Fibroblast of skin of left biceps (primary cell): ENCODE data around the gene PALLD.
"Not testable (repeated sequence)": the region's sequence is repeated elsewhere in the genome, so short reads cannot be mapped to it uniquely, and the experiment has no call there.

Source experiments
- DNase-seq, 2 experiments: peaks; one replicate each; pipeline ENCODE4 v3.0.0-alpha.2; 2013; ENCODE audit warnings: low read depth in 2 of 2

The PALLD gene

DNA sequence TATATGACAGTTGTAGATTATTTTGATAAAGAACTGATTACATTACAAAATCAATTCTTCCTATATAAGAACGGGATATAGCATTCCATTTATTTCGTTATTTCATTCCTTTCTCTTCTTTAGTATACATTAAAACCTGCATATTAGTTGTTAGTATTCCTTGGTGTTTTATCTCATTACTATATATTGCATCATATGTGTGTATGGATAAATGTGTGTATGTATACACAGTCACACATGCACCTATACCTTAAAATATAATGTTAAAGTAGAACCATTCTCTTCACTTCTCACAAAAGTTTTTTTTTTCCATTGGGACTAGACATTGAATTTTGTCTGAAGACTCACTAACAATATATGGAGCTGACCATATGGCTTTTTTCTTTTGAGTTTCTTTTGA lies 5.3 kb upstream of the PALLD start:
- DNase-seq = no peak

DNA sequence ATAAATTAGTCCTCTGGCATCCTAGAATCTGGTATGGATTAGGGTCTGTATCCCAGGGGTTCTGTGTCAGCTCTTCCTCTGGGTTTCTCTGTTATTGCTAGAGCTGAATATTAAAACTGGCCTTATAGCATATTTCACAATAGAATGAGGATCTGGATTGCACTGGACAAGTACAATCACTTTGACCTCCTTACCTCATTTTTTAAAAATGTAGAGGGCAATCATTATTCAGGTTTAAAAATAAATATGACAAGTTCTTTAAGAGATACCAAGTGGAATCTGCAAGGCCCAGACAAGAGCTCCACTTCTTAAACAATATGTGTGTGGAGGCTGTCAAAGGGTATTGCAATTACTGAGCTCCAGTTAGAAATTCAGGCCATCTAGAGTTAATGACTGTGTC lies 1.4 kb downstream of the PALLD start:
- no peak for DNase-seq

GRCh38 chr4:168499241-168499640 lies 2.4 kb downstream of the PALLD start:
- DNase-seq = no peak

DNA sequence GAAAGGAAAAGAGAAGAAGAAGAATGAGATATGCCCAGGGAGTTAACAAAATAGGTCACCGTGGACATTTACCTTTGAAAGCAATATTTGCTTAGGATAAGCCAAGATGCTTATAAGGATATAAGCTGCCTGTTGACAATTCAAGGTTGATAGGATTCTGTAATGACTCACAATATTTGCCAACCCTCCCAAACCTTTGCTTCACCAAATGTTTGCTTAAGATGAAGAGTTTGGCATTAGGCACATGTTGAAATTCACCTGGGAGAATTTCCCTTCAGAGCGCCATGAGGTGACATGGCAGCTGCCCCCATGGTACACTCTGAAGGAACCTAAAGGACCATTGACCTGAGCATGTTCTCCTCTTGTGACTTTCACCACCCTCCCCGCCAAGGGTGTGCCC lies 4.6 kb downstream of the PALLD start:
- DNase-seq = no peak

DNA sequence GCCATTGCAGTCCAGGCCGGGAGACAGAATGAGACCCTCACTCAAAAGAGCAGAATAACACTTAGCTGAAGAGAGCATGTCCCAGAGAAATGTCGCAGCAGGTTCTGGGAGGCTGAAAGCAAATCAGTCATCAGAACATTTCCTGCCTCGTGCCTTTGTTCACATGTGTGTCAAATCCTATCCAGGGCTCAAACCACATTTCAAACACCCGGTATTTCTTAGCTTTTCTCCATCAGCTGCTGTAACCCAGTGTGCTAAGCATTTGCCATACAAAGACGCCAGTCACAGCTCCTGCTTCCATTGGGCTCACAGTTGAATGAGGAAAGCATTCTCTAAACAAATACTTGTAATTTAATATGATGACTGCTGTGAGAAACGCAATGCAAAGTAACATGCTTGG lies 6.0 kb downstream of the PALLD start:
- no peak for DNase-seq

DNA sequence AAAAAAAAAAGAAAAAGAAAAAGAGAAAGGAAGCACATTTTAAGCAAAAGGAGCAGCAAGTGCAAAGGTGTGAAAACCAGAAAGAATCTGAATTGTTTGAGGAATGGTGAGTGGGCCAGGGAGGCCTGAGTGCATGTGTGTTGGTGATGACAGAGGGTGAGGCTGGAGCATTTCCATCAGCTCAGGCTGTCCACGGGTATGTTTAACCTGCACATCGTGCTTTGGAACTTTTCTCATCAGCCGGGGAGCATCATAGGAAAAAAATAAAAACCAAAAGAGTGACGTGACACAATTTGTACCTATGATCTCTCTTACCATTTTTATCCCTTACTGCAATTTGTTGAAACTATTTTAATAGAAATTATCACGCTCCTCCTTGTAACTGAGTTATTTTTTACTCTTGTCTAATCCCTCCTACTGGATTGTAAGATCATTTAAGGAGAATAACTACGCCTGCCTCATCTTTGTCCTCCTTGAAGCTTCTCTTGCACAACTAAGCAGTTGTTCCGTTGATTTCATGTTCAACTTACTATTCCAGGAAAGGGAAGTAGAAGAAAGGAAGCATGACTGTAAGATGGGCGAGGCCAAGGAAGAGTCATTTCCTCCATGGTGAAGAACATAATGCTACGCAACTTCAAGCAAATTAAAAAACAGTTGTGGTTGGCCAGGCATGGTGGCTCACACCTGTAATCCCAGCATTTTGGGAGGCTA lies 7.0 kb downstream of the PALLD start:
- DNase-seq = no peak

DNA sequence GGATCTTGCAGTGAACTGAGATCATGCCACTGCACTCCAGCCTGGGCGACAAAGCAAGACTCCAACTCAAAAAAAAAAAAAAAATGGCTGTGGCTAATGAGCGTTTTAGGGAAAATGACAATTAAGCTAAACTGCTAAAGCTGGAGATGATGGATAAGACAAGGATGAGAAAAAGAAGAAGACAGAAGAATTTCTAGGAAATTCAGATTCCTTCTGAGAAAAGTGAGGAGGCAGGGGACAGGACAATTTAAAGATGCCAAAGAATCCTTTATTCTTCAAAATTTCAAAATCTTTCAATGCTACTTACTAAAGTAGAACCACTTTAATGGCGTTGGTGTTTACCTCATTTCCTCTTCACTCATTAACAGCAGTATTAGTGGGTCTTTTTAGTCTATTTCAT lies 7.7 kb downstream of the PALLD start:
- no peak for DNase-seq

DNA sequence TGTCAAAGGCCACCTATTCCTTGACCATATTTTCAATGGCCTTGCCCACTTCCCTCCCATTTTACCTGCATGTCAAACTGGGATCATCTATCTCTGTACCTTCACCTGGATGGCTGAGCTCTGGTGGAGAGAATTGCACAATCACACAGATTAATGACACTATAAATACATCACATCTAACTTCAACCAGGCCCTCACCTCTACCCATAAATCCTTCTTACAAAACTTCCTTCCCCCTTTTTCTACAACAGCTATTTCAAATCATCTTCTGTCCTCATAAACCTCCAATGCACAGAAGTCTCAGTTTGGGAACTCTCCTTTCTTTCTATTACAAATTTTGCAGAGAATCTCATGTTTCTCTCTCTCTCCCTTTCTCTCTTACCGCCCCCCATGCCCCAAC lies 9.2 kb downstream of the PALLD start:
- DNase-seq = no peak

GRCh38 chr4:168507178-168507815 lies 10.4 kb downstream of the PALLD start:
- no peak for DNase-seq

DNA sequence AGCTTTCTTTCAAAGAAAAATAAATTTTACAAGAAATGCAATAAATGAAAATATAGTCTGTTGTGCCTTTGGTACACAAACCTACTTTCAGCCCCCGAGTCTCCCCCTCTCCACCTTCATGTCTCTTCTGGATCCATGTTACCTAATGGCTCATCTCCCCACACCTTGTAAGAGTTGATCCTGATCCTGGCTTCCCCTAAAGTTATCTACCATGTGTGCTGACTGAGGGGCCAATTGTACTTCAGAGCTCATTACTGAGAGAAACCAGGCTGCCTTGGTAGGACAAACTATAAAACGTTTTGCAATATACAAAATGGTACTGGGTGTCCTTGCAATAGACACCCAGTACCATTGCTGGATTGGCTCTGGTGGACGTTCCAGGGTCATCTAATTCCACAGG lies 11.8 kb downstream of the PALLD start:
- DNase-seq = no peak

DNA sequence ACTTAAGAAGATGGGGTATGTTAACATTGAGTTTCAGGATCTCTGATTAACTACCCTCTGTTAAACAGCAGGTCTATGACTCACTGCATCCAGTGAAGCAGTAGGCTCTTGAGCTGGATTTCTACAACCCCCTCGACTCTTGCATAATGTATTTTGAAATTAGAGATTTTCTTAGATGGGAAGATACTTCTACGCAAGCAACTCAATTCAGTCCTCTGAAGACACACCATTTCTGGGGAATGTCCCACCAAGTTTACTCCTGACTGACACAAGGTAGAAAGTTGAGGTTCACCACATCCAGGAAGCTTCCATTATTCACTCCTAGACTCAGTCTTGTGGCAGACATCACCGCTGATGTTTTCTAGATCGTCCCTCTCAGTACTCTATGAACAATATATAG lies 12.9 kb downstream of the PALLD start:
- no peak for DNase-seq

DNA sequence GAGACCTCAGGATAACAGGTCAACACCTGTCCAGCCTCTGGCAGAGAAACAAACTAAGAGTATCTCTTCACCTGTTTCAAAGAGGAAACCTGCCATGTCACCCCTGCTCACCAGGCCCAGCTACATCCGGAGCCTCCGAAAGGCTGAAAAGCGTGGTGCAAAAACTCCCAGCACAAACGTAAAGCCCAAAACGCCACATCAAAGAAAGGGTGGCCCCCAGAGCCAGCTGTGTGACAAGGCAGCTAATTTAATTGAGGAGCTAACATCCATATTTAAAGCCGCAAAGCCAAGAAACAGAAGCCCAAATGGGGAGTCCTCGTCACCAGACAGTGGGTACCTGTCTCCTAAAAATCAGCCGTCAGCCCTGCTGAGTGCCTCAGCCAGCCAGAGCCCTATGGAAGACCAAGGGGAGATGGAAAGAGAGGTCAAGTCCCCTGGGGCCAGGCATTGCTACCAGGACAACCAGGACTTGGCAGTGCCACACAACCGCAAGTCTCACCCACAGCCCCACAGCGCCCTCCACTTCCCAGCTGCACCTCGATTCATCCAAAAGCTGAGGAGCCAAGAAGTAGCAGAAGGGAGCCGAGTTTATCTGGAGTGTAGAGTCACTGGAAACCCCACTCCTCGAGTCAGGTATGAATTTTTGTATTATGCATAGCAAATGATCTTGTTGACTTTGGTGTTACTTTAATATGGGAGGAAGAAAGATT lies 15.1 kb downstream of the PALLD start:
- no peak for DNase-seq

DNA sequence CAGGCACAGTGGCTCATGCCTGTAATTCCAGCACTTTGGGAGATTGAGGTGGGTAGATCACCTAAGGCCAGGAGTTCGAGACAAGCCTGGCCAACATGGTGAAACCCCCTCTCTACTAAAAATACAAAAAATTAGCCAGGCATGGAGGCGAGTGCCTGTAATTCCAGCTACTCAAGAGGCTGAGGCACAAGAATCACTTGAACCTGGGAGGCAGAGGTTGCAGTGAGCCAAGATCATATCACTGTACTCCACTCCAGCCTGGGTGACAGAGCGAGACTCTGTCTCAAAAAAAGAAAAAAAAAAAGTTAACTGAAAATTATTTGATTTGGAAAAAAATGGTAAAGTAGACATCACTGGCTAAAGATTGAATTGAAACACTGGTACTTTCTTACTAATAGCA lies 17.0 kb downstream of the PALLD start:
- not testable (repeated sequence) for DNase-seq

DNA sequence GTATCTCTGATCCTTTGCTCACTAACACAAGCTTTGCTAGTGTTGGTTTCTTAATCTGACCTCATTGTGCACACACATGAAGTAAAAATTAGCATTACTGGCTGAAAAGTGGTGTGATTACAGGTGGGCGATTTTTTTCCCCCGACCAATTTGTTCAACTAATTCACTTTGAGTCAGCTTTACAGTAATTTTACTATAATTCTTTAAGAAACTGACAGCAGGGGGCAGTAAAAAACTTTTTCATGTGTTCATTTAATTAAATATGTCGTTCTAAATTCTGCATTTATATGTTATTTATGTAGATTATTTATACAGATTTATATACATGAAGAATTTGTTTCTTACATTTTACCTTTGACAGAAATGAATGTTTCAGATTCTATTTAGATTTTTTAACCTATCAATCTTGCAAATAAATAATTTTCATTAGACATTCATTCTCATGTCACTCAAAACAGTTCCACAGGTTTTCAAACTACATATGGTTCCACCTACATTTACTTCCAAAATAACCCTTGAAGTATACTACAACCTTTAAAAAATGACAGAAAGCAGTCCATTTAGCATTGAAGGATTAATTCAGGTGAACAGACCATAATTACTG lies 17.5 kb downstream of the PALLD start:
- peak in 1 of 2 experiments; percentile 31 for DNase-seq

- no peak for DNase-seq
Measured at GRCh38 chr4:168515222-168516011, 18.6 kb downstream of the PALLD start.

DNA sequence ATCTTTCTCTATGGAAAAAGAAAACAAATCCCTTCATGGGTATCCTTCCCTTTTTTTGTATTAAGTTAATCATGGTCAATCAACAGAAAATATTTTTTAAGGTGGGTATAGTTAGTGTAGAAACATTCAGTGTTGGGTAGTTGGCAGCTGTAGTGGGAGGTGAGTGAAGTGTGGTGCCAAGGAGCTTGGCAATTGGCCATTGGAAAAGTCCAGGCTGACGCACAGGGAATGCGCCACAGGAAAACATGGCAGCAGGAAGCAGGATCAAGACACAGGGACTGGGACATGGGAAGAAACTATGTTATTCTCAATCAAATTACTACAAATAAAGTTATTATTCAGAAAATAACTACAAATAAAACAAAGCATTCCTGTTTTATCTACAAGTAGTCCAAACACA lies 20.0 kb downstream of the PALLD start:
- DNase-seq = no peak

- no peak for DNase-seq
Measured at GRCh38 chr4:168519576-168519975, 22.7 kb downstream of the PALLD start.

DNA sequence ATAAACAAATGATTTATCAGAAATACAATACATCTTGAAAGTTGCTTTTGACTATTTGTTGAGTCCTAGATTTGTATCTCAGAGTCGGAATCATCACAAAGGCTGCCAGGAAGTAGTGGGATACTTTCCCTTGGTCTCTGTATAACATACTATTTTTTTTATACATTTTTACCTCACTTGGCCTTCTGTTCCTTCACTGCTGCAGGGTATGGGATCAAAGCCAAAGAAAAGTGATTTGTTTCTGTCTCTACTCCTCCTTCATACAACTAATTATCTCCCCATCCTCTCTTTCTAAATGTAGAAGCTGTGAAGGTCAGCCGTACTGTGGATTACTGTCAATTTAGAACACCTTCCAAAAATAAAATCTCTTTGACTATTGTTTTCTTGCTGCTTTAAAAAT lies 24.9 kb downstream of the PALLD start:
- no peak for DNase-seq

- DNase-seq = no peak
Measured at GRCh38 chr4:168522356-168522755, 25.5 kb downstream of the PALLD start.

DNA sequence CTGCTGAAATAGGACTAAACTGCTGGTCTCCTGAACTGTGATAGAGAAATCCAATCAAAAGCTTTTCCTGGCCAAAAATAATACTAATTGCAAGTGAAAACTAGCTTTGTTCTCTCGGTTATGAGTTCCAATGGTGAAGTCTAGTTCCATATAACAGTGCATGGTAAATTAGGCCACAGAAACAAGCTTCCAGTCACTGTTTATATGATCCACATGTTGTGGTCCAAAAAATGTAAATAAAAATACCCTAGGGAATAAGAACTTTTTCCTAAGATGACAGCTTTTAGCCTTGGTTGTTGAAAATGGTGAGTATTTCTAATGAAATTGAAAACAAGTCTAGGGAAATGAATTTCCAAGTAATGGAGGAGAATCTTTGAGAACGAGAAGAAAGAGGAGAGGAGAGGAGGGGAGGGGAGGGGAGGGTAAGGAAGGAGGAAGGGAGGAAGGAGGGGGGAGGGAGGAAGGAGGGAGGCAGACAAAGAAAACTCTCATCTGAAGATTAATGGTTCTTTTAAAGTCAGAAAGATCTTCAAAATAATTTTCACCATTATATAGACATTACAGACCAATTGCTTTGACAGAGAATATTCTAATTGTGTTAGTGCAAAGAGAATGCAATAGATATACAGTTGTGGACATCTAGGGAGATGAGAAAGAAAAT lies 26.1 kb downstream of the PALLD start:
- no peak for DNase-seq

DNA sequence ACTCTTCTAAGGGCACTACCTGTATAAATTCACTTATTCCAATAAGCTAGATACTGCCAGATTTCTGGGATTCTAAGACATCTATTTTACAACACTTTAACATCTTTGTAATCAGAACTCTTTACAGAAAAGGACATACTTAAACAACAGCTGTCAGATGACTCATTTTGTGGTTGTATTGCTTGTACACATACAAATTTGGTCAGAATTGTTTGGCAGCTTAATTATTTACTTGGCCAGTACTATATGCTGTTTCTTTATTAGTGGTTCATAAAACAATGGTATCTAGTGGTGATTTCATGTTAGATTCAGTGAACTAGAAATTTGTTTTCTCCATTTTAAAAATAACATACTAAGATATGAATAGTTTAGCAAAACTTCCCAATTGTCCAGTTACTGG lies 27.2 kb downstream of the PALLD start:
- peak in 1 of 2 experiments; percentile 42 for DNase-seq
